Parathyroid adenoma (tissue), 2 donors: ENCODE measurements around the gene ACTN1.

Experiments
- H2AFZ ChIP-seq: fragments of 300-600 bp; sonication (generic); one replicate; pipeline ENCODE4 v1.7.0; 2017; ENCODE audit warnings: antibody characterized with exemption, mild to moderate bottlenecking
- H3K27ac ChIP-seq: fragments of 300-600 bp; sonication (generic); one replicate; pipeline ENCODE4 v1.7.0; 2017
- H3K27me3 ChIP-seq: fragments of 300-600 bp; sonication (generic); one replicate; pipeline ENCODE4 v1.7.0; 2017; ENCODE audit warnings: low read length; ENCODE audit not compliant: control insufficient read depth, insufficient read depth
- H3K36me3 ChIP-seq: fragments of 300-600 bp; sonication (generic); one replicate; pipeline ENCODE4 v1.7.0; 2017; ENCODE audit warnings: low read length; ENCODE audit not compliant: control insufficient read depth, insufficient read depth
- H3K4me1 ChIP-seq: fragments of 300-600 bp; sonication (generic); one replicate; pipeline ENCODE4 v1.7.0; 2017; ENCODE audit warnings: control low read depth
- H3K4me2 ChIP-seq: fragments of 300-600 bp; sonication (generic); one replicate; pipeline ENCODE4 v1.7.0; 2017; ENCODE audit warnings: low read length
- H3K4me3 ChIP-seq: fragments of 300-600 bp; sonication (generic); one replicate; pipeline ENCODE4 v1.7.0; 2017; ENCODE audit warnings: low read depth, low read length
- H3K79me2 ChIP-seq: fragments of 300-600 bp; sonication (generic); one replicate; pipeline ENCODE4 v1.7.0; 2017; ENCODE audit warnings: control low read depth
- H3K9ac ChIP-seq: fragments of 300-600 bp; sonication (generic); one replicate; pipeline ENCODE4 v1.7.0; 2017; ENCODE audit warnings: mild to moderate bottlenecking
- H3K9me3 ChIP-seq: fragments of 300-600 bp; sonication (generic); one replicate; pipeline ENCODE4 v1.7.0; 2017; ENCODE audit warnings: low read length; ENCODE audit not compliant: control insufficient read depth
- CTCF ChIP-seq: fragments of 300-600 bp; sonication (generic); IDR thresholded peaks from one replicate; pipeline ENCODE4 v1.7.0; 2017; ENCODE audit warnings: antibody characterized with exemption, mild to moderate bottlenecking
- donor health status: primary hyperparathyroidism.

ACTN1 gene

GRCh38 chr14:68937471-68938270, 41.4 kb downstream of the ACTN1 start:
- H3K4me1 ChIP-seq = peaks cover 8% of the 10 kb centered on the region
- no peaks in the 10 kb centered on the region for H3K79me2 ChIP-seq
- no peaks in the 10 kb centered on the region for H3K9me3 ChIP-seq
- no peak overlapping the region for H3K9ac ChIP-seq
- no peak overlapping the region for H3K4me2 ChIP-seq
- H3K4me3 ChIP-seq = no peak overlapping the region
- H3K27ac ChIP-seq = no peak overlapping the region
- TF ChIP-seq CTCF = peak; percentile 44
- no peaks in the 10 kb centered on the region for H3K36me3 ChIP-seq
- no peaks in the 10 kb centered on the region for H3K27me3 ChIP-seq
- H2AFZ ChIP-seq = peak overlapping the region; percentile 72

- Histone ChIP-seq H3K27ac (peak overlapping the region; percentile 19), H3K27me3 (no peaks in the 10 kb centered on the region), H3K4me2 (no peak overlapping the region), H3K9me3 (no peaks in the 10 kb centered on the region), H2AFZ (no peak overlapping the region), H3K4me1 (peaks cover 8% of the 10 kb centered on the region), H3K9ac (no peak overlapping the region), H3K36me3 (no peaks in the 10 kb centered on the region), H3K79me2 (no peaks in the 10 kb centered on the region), H3K4me3 (no peak overlapping the region)
- TF ChIP-seq CTCF = no peak
Measured at GRCh38 chr14:68936980-68937379, 42.1 kb downstream of the ACTN1 start.

GRCh38 chr14:68936476-68936875, 42.6 kb downstream of the ACTN1 start:
- Histone ChIP-seq H3K9ac (no peak overlapping the region), H3K4me3 (no peak overlapping the region)

GRCh38 chr14:68935761-68936214, 43.3 kb downstream of the ACTN1 start:
- no peak overlapping the region for H3K9ac ChIP-seq
- no peak overlapping the region for H3K27ac ChIP-seq
- no peaks in the 10 kb centered on the region for H3K79me2 ChIP-seq
- no peak overlapping the region for H3K4me3 ChIP-seq
- H3K4me2 ChIP-seq = no peak overlapping the region
- H3K4me1 ChIP-seq = peaks cover 8% of the 10 kb centered on the region
- H3K36me3 ChIP-seq = no peaks in the 10 kb centered on the region
- H2AFZ ChIP-seq = no peak overlapping the region
- no peaks in the 10 kb centered on the region for H3K9me3 ChIP-seq
- H3K27me3 ChIP-seq = no peaks in the 10 kb centered on the region
- TF ChIP-seq CTCF = no peak

More at GRCh38 chr14:68936476-68936875, 42.6 kb downstream of the ACTN1 start:
- no peak for TF ChIP-seq CTCF
- Histone ChIP-seq H3K79me2 (no peaks in the 10 kb centered on the region), H3K4me1 (peaks cover 8% of the 10 kb centered on the region), H3K4me2 (no peak overlapping the region), H2AFZ (no peak overlapping the region), H3K27me3 (no peaks in the 10 kb centered on the region), H3K27ac (no peak overlapping the region), H3K36me3 (no peaks in the 10 kb centered on the region), H3K9me3 (no peaks in the 10 kb centered on the region)

- H3K79me2 ChIP-seq = no peaks in the 10 kb centered on the region
- no peak overlapping the region for H3K9ac ChIP-seq
- H3K4me1 ChIP-seq = peaks cover 8% of the 10 kb centered on the region
- no peak for TF ChIP-seq CTCF
- no peak overlapping the region for H3K4me3 ChIP-seq
- H3K27ac ChIP-seq = no peak overlapping the region
- no peaks in the 10 kb centered on the region for H3K9me3 ChIP-seq
- no peak overlapping the region for H2AFZ ChIP-seq
- no peaks in the 10 kb centered on the region for H3K36me3 ChIP-seq
- H3K4me2 ChIP-seq = no peak overlapping the region
- H3K27me3 ChIP-seq = no peaks in the 10 kb centered on the region
Measured at GRCh38 chr14:68934066-68934465, 45.0 kb downstream of the ACTN1 start.
